Endothelial cell of umbilical vein (primary cell): ENCODE measurements around the gene FOXL3.

Source experiments
- MYC ChIP-seq: IDR thresholded peaks from one replicate; pipeline ENCODE4 v1.6.1; 2011; ENCODE audit warnings: mild to moderate bottlenecking, low read depth, low read length
- POLR2AphosphoS5 ChIP-seq: IDR thresholded peaks from 2 replicates; pipeline ENCODE4 v1.6.1; 2012; ENCODE audit warnings: low read depth, mild to moderate bottlenecking, control low read depth, low read length, moderate library complexity; ENCODE audit not compliant: insufficient read depth

DNA sequence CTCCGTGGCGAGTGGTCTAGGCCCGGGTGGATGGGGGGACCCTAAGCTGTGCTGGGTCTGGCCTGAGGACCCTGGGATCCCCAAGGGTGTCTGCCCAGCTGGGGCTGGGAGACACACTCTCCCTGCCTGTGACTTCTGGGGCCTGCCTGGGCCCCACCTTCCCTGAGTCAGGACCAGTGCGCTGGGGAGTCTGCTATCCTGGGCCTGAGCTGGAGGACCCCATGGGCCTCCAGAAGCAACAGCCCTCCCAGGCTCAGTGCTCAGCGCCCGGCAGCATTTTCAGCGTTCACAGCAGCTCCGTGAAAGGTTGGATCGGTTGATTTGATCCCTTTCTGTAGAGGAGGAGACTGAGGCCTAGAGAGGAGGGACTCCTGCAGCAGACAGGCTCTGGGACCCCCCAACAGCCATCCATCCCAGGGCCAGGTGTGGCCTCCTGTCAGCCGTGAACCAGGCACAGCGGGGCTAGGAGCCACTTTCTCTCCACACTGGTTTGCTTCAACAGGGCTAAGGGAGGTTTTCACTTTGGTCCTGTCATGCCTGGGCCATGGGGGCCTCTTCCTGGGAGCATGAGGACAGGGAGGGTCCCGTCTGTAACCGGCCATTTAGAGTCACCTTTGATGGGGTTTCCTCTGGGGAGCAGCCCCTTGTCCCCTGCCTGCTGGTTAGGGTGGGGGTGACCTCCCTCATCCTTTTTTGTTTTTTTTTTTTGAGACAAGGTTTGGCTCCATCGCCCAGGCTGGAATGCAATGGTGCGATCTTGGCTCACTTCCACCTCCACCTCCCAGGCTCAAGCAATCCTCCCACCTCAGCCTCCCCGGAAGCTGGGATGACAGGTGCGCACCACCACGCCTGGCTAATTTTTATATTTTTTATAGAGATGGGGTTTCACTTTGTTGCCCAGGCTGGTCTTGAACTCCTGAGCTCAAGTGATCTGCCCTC lies 12.4 kb downstream of the FOXL3 start:
- TF ChIP-seq MYC (no peak), POLR2AphosphoS5 (no peak)
